HepG2 (cell line): Measurements from ENCODE around the gene NT5C. TPM values are rescaled to one million over a fixed set of nuclear protein-coding genes. Genes with fewer than 3 reads are reported as not detected.
A peak's percentile ranks its signal among the peaks of the same experiment; 100 is the strongest.

Source experiments
- ATAC-seq: fragments of 200-7000 bp; cut with Tn5 transposase; 3 replicates; pipeline ENCODE4 v1.9.1; 2020; ENCODE audit warnings: mild to moderate bottlenecking, moderate library complexity
- BruUV-seq: library from RNA; stranded (reverse); fragments of 400-500 nt; replicated peaks from 2 replicates; lab custom pipeline; 2021; lab: Mats Ljungman, UMichigan
- CTCF ChIA-PET: fragments of 300-600 bp; formaldehyde crosslinking; extraction: SDS; loops from one replicate; lab custom pipeline; 2021; ENCODE audit warnings: low total read pairs, inconsistent platforms, low intra/inter-chr PET ratio; lab: Yijun Ruan, JAX
- POLR2A ChIA-PET: fragments of 350-600 bp; sonication (Branson Sonifier 250); formaldehyde crosslinking; loops from one replicate; lab custom pipeline; 2020; ENCODE audit warnings: antibody characterized with exemption, inconsistent platforms; lab: Yijun Ruan, JAX
- DNase-seq: peaks from one replicate; pipeline ENCODE4 v3.0.0-alpha.2; 2015; ENCODE audit warnings: low spot score
- FAIRE-seq: peaks from 3 replicates; lab custom pipeline; 2011; peaks lifted over from hg19 to GRCh38; lab: Jason Lieb, UNC
- H2AFZ ChIP-seq: one replicate; pipeline ENCODE4 v1.6.1; 2011; ENCODE audit warnings: low read length, inconsistent platforms
- H3K27ac ChIP-seq: fragments of 300-600 bp; 3 replicates; pipeline ENCODE4 v1.8.0; 2011; ENCODE audit warnings: mixed run types, mild to moderate bottlenecking, mixed read lengths, low read length, inconsistent platforms; ENCODE audit not compliant: insufficient read depth; ENCODE audit errors: extremely low read length
- H3K27me3 ChIP-seq, 2 experiments: fragments of 200-600 bp in 1 of 2; 2 replicates in 1 of 2; 3 replicates in 1 of 2; pipeline versions ENCODE4 v1.6.0 to v1.8.0; 2011; ENCODE audit warnings: low read length in 2 of 2, mild to moderate bottlenecking in 2 of 2, moderate library complexity in 2 of 2, inconsistent platforms in 1 of 2; ENCODE audit not compliant: insufficient read depth in 2 of 2, control insufficient read depth in 1 of 2
- H3K36me3 ChIP-seq, 2 experiments: fragments of 200-600 bp in 1 of 2; replicated peaks in 1 of 2; 2 replicates in 1 of 2; 3 replicates in 1 of 2; pipeline versions ENCODE4 v1.5.1 to v1.8.0; 2011; ENCODE audit warnings: low read length in 2 of 2, inconsistent platforms in 1 of 2; ENCODE audit not compliant: insufficient read depth in 2 of 2, control insufficient read depth in 1 of 2
- H3K4me1 ChIP-seq: 2 replicates; pipeline ENCODE4 v1.5.1; 2012; ENCODE audit warnings: low read length, inconsistent platforms; ENCODE audit not compliant: insufficient read depth
- H3K4me2 ChIP-seq: 2 replicates; pipeline ENCODE4 v1.6.0; 2011; ENCODE audit warnings: low read depth, low read length, inconsistent platforms
- H3K4me3 ChIP-seq, 3 experiments: fragments of 200-600 bp in 1 of 3; sonication (generic), shearing (Covaris generic) in 1 of 3; replicated peaks in 1 of 3; 2 replicates each; pipeline ENCODE4 v1.5.1; 2011 to 2016; ENCODE audit warnings: low read length in 3 of 3, inconsistent platforms in 2 of 3, low read depth in 2 of 3, mild to moderate bottlenecking in 2 of 3, control low read depth in 1 of 3, mixed read lengths in 1 of 3; ENCODE audit not compliant: insufficient read depth in 1 of 3
- H3K79me2 ChIP-seq: one replicate; pipeline ENCODE4 v1.6.1; 2011; ENCODE audit warnings: low read length, inconsistent platforms; ENCODE audit not compliant: insufficient read depth
- H3K9ac ChIP-seq: 2 replicates; pipeline ENCODE4 v1.6.0; 2011; ENCODE audit warnings: mild to moderate bottlenecking, low read depth, low read length, inconsistent platforms; ENCODE audit not compliant: insufficient read depth
- H3K9me3 ChIP-seq: 2 replicates; pipeline ENCODE4 v1.5.1; 2012; ENCODE audit warnings: mild to moderate bottlenecking, low read length
- H4K20me1 ChIP-seq: 2 replicates; pipeline ENCODE4 v1.6.0; 2011; ENCODE audit warnings: inconsistent platforms, mild to moderate bottlenecking, low read length, moderate library complexity; ENCODE audit not compliant: insufficient read depth
- AGO2 ChIP-seq: fragments of 200-400 bp; formaldehyde crosslinking; optimal IDR thresholded peaks from 2 replicates; pipeline ENCODE3; 2017; ENCODE audit warnings: mild to moderate bottlenecking, low read depth, low read length, moderate library complexity
- ASH2L ChIP-seq: fragments of 300-600, 200-600 bp; sonication (generic); IDR thresholded peaks from 2 replicates; pipeline ENCODE4 v1.7.0; 2017; ENCODE audit warnings: low read depth, mild to moderate bottlenecking, moderate library complexity, mixed read lengths, low read length; ENCODE audit not compliant: insufficient read length
- ATF3 ChIP-seq: sonication (generic); formaldehyde crosslinking; IDR thresholded peaks from 2 replicates; pipeline ENCODE4 v1.4.0; 2020; ENCODE audit warnings: missing genetic modification reagents
- EP300 ChIP-seq, 3 experiments: sonication (generic) in 1 of 3; formaldehyde crosslinking in 1 of 3; IDR thresholded peaks; 2 replicates each; pipeline versions ENCODE4 v1.5.1 to v1.6.1; 2011 to 2020; ENCODE audit warnings: low read depth in 2 of 3, low read length in 2 of 3, borderline replicate concordance in 1 of 3, improper control_type of control experiment in 1 of 3, mild to moderate bottlenecking in 1 of 3, missing genetic modification reagents in 1 of 3, moderate library complexity in 1 of 3
- FOXJ3 ChIP-seq: sonication (generic); formaldehyde crosslinking; IDR thresholded peaks from 2 replicates; pipeline ENCODE4 v1.4.0; 2020; ENCODE audit warnings: missing genetic modification reagents, mild to moderate bottlenecking, borderline replicate concordance
- HOXA5 ChIP-seq: sonication (generic); formaldehyde crosslinking; IDR thresholded peaks from 2 replicates; pipeline ENCODE4 v1.4.0; 2020; ENCODE audit warnings: missing genetic modification reagents
- MAFK ChIP-seq, 2 experiments: IDR thresholded peaks in 1 of 2; conservative IDR thresholded peaks in 1 of 2; 2 replicates each; pipeline ENCODE4 v1.6.1; 2011; ENCODE audit warnings: improper control_type of control experiment in 2 of 2, low read length in 2 of 2
- MTA3 ChIP-seq: sonication (generic); formaldehyde crosslinking; IDR thresholded peaks from 2 replicates; pipeline ENCODE4 v1.4.0; 2020; ENCODE audit warnings: missing genetic modification reagents
- NFE2L1 ChIP-seq: sonication (generic); formaldehyde crosslinking; IDR thresholded peaks from 2 replicates; pipeline ENCODE4 v1.4.0; 2020; ENCODE audit warnings: missing genetic modification reagents, mild to moderate bottlenecking, borderline replicate concordance
- NR2F6 ChIP-seq, 2 experiments: IDR thresholded peaks; 2 replicates each; pipeline ENCODE4 v1.6.1; 2016; ENCODE audit warnings: antibody characterized with exemption in 1 of 2, mild to moderate bottlenecking in 1 of 2
- POLR2G ChIP-seq: fragments of 200-400 bp; formaldehyde crosslinking; IDR thresholded peaks from 2 replicates; pipeline ENCODE4 v1.6.1; 2018; ENCODE audit warnings: mild to moderate bottlenecking, low read depth, low read length, moderate library complexity
- PRPF4 ChIP-seq: fragments of 200-400 bp; formaldehyde crosslinking; IDR thresholded peaks from 2 replicates; pipeline ENCODE4 v1.6.1; 2016; ENCODE audit warnings: low read length, low read depth; ENCODE audit not compliant: poor library complexity, severe bottlenecking
- SAP130 ChIP-seq: IDR thresholded peaks from 2 replicates; pipeline ENCODE4 v1.6.1; 2016; ENCODE audit warnings: low read depth
- SIN3B ChIP-seq: fragments of 150-350 bp; IDR thresholded peaks from 2 replicates; pipeline ENCODE4 v1.6.1; 2014; ENCODE audit warnings: low read length
- XRCC5 ChIP-seq: fragments of 200-400 bp; formaldehyde crosslinking; optimal IDR thresholded peaks from 2 replicates; pipeline ENCODE3; 2017; ENCODE audit warnings: mild to moderate bottlenecking, low read length
- ZBTB38 ChIP-seq: sonication (generic); formaldehyde crosslinking; IDR thresholded peaks from 2 replicates; pipeline ENCODE4 v1.5.1; 2020; ENCODE audit warnings: mild to moderate bottlenecking, missing genetic modification reagents
- ZBTB43 ChIP-seq: sonication (generic); formaldehyde crosslinking; conservative IDR thresholded peaks from 2 replicates; pipeline ENCODE4 v1.4.0; 2020; ENCODE audit warnings: missing genetic modification reagents
- ZFP36L2 ChIP-seq: sonication (generic); formaldehyde crosslinking; IDR thresholded peaks from 2 replicates; pipeline ENCODE4 v1.4.0; 2020; ENCODE audit warnings: missing genetic modification reagents
- ZNF207 ChIP-seq: fragments of 450-650 bp; IDR thresholded peaks from 2 replicates; pipeline ENCODE4 v1.6.1; 2016; ENCODE audit warnings: antibody characterized with exemption, borderline replicate concordance
- ZNF263 ChIP-seq: sonication (generic); formaldehyde crosslinking; IDR thresholded peaks from 2 replicates; pipeline ENCODE4 v1.4.0; 2020; ENCODE audit warnings: missing genetic modification reagents
- ZNF552 ChIP-seq: sonication (generic); formaldehyde crosslinking; IDR thresholded peaks from 2 replicates; pipeline ENCODE4 v1.9.0; 2022; ENCODE audit warnings: missing genetic modification reagents, mild to moderate bottlenecking, borderline replicate concordance
- WGBS: methylation state at CpG from one replicate; pipeline ENCODE4 v1.1.6; 2017; ENCODE audit warnings: low lambda C conversion rate; 5-methylcytosine and 5-hydroxymethylcytosine counted together
- in situ Hi-C: cut with HindIII; loops from 2 replicates; pipeline ENCODE4 v1.10.0; 2017; ENCODE audit warnings: low pct_unique_long_range_greater_than_20kb; ENCODE audit not compliant: extremely low pct_ligation_motif_present
- intact Hi-C: fragments of 100-400 bp; cut with micrococcal nuclease; formaldehyde crosslinking; loops from one replicate; pipeline ENCODE4 v1.10.0; 2022; ENCODE audit not compliant: unreplicated experiment
- polyA plus RNA-seq, 8 experiments: library from polyadenylated mRNA; depleted of rRNA in 3 of 8; stranded (reverse) in 7 of 8; unstranded in 1 of 8; fragments of >200 nt; fragmentation: Illumina TruSeq in 4 of 8; extraction: Trizol in 4 of 8; gene quantifications; 2 replicates each; pipeline versions ENCODE4 v1.2.1 to v1.2.3, GENCODE V29; 2011 to 2016; ENCODE audit warnings: low read depth in 4 of 8, missing spikeins in 1 of 8, mixed read lengths in 1 of 8; ENCODE audit not compliant: insufficient read depth in 1 of 8
- total RNA-seq, 5 experiments: library from RNA; depleted of rRNA; stranded (reverse); fragments of >200 nt; fragmentation: Illumina TruSeq; extraction: Trizol; gene quantifications; 2 replicates each; pipeline ENCODE4 v1.2.3, GENCODE V29; 2016; ENCODE audit warnings: low read depth in 1 of 5

Gene NT5C
- total and polyA plus RNA-seq, 2 of the 13 experiments (the other 11 are each of a cell fraction or from before 2014, with no cell fraction given) = 42.8 to 48.6 TPM

DNA sequence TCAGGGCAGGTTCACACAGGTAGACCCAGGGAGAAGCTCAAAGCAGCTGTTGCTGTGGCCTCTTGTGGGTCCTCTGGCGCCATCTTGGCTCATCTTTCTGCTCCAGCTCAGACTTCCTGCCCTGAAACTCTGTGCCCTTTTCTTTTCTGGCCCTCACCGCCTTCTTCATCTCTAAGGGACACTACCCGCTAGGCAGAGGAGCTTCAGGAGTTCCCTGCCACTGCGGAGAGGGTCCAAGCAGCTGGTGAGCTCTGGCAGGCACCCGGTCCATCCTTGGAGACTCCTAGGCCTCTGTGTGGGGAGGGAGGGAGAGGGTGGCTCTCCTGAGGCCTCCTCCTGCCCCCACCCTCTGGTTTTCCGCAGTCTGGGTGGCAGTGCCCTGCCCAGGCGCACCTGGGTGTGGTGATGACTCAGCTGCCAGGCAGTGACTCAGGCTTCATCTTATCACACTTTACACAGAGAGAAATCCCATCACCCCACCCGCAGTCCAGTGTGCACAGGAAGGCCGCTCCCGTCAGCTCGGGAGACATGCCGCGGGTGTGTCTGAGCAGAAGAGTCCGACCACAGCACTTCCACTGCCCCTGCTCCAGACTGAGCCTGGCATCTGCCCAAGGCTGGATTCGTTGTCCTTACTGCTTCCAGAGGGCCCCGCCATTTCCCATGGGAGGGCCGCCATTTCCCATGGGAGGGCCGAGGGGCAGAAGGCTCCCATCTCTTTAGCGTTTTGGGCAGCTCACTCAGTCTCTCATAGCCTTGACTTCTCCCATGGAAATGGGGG is 7.3 kb downstream of the NT5C start (continued):
- 0 out of 2 replicates have a peak, but pooled peaks have one; percentile 30 for TF ChIP-seq ATF3 (CRISPR knock-in tag)
- TF ChIP-seq AGO2 = peak; percentile 26
- no peak for TF ChIP-seq SIN3B
- TF ChIP-seq PRPF4 = peak; percentile 50
- TF ChIP-seq POLR2G = peak; percentile 16; the same call in 1 of the 2 replicates
- TF ChIP-seq SAP130 (CRISPR knock-in tag) = peak; percentile 42; the same call in 1 of the 2 replicates
- peak; percentile 97 for TF ChIP-seq ZBTB38 (CRISPR knock-in tag)
- TF ChIP-seq EP300 (IDR thresholded peaks at IDR 0.05; ENCODE audit: low read depth in 2 of 2, low read length in 2 of 2) = no peak
- peak; percentile 34; the same call in 1 of the 2 replicates for TF ChIP-seq EP300 (CRISPR knock-in tag; IDR thresholded peaks at IDR 0.05; ENCODE audit: borderline replicate concordance)
- TF ChIP-seq, all 625 proteins: peak for 14

- POLR2A ChIA-PET = interaction anchor here (0.7 to 3.3 kb wide), 2 partner anchors 13 to 132 kb away, joined by 3 to 8 read pairs; partner anchors contain the start of gene NT5C
- CTCF ChIA-PET = no interaction called here
- TF ChIP-seq MAFK (conservative IDR thresholded peaks at IDR 0.05 in 1 of 2, IDR thresholded peaks at IDR 0.05 in 1 of 2; ENCODE audit: low read length in 2 of 2) = no peak
- no peak for TF ChIP-seq ZNF263 (CRISPR knock-in tag)
- no peak for TF ChIP-seq ASH2L
- no peak for TF ChIP-seq FOXJ3 (CRISPR knock-in tag)
- TF ChIP-seq MTA3 (CRISPR knock-in tag) = no peak
- TF ChIP-seq ZNF552 (CRISPR knock-in tag) = no peak
- no peak for TF ChIP-seq NR2F6 (IDR thresholded peaks at IDR 0.05)
- no peak for TF ChIP-seq NR2F6 (CRISPR knock-in tag; IDR thresholded peaks at IDR 0.05)
- no peak for TF ChIP-seq ZNF207
- no peak for TF ChIP-seq HOXA5 (CRISPR knock-in tag)
- no peak for TF ChIP-seq NFE2L1 (CRISPR knock-in tag)
- no peak for TF ChIP-seq XRCC5
- no peak for TF ChIP-seq ZFP36L2 (CRISPR knock-in tag)
- no peak for TF ChIP-seq ZBTB43
- Histone ChIP-seq H2AFZ (no peak overlapping the region), H3K4me1 (peaks cover 12% of the 10 kb centered on the region), H3K9ac (no peak overlapping the region), H3K4me3 (no peak overlapping the region), H3K27me3 (no peaks in the 10 kb centered on the region), H4K20me1 (no peaks in the 10 kb centered on the region), H3K27ac (no peak overlapping the region), H3K9me3 (no peaks in the 10 kb centered on the region), H3K36me3 (peaks cover 0 to 3% of the 10 kb centered on the region in 2 experiments; a peak in 3 of 5 replicates), H3K4me2 (no peak overlapping the region), H3K79me2 (no peaks in the 10 kb centered on the region)
- intact Hi-C loops = no loop called here
- no peak for DNase-seq
- ATAC-seq = no peak
- no TSS peak for BruUV-seq
- WGBS = 98% methylated on average over 14 of the region's 14 CpGs
- in situ Hi-C loops = no loop called here
- no peak for FAIRE-seq
These were observed 13.2 kb downstream of the NT5C start for GRCh38 chr17:75118307-75118706.
